Heart right ventricle (tissue), 16 donors: ENCODE data around the gene PRR15L. TPM values are rescaled to one million over a fixed set of nuclear protein-coding genes. Genes with fewer than 3 reads are reported as not detected.

Source experiments
- ATAC-seq, 8 donors: fragments of 200-7000 bp; cut with Tn5 transposase; one replicate each; pipeline ENCODE4 v1.9.1; 2020; ENCODE audit warnings: mild to moderate bottlenecking in 8 of 8, moderate library complexity in 8 of 8, moderate number of reproducible peaks in 1 of 8
- DNase-seq, 2 donors: peaks; one replicate each; pipeline ENCODE4 v3.0.0-alpha.2; 2020
- H3K27ac ChIP-seq, 10 donors: fragments of 200-600 bp; sonication (generic) in 2 of 10; one replicate each; pipeline versions ENCODE4 v1.5.0 to v1.8.0; 2020 to 2022; ENCODE audit warnings: mild to moderate bottlenecking in 3 of 10
- H3K27me3 ChIP-seq, 7 donors: fragments of 200-600 bp; one replicate each; pipeline ENCODE4 v1.8.0; 2021 to 2022; ENCODE audit warnings: mild to moderate bottlenecking in 2 of 7
- H3K36me3 ChIP-seq, 9 donors: fragments of 200-600 bp; sonication (generic) in 1 of 9; one replicate each; pipeline versions ENCODE4 v1.5.0 to v1.8.0; 2020 to 2022; ENCODE audit warnings: mild to moderate bottlenecking in 2 of 9
- H3K4me1 ChIP-seq, 9 donors: fragments of 200-600 bp; sonication (generic) in 1 of 9; one replicate each; pipeline versions ENCODE4 v1.5.0 to v1.8.0; 2020 to 2022; ENCODE audit warnings: mild to moderate bottlenecking in 4 of 9
- H3K4me3 ChIP-seq, 10 donors: fragments of 200-600 bp; sonication (generic) in 2 of 10; one replicate each; pipeline versions ENCODE4 v1.5.0 to v1.8.0; 2020 to 2022; ENCODE audit warnings: mild to moderate bottlenecking in 7 of 10, moderate library complexity in 2 of 10
- H3K9me3 ChIP-seq, 11 donors: fragments of 200-600 bp in 10 of 11; sonication (generic) in 2 of 11; one replicate each; pipeline versions ENCODE4 v1.5.0 to v1.8.0; 2013 to 2022; ENCODE audit warnings: mild to moderate bottlenecking in 2 of 11, control low read depth in 1 of 11, moderate library complexity in 1 of 11
- WGBS, 2 donors: extraction: QIAGEN DNeasy Blood & Tissue Kit; methylation state at CpG; one replicate each; pipeline ENCODE4 v1.1.7; 2013; ENCODE audit warnings: inconsistent platforms in 1 of 2; 5-methylcytosine and 5-hydroxymethylcytosine counted together
- intact Hi-C, 10 donors: fragments of 100-400 bp; cut with DNase I; formaldehyde crosslinking; loops; one replicate each; pipeline versions ENCODE4 v1.11.1 to v1.14.2; 2022
- polyA plus RNA-seq, 2 donors: library from polyadenylated mRNA; stranded (reverse); fragments of 200-250 nt; gene quantifications; one replicate each; pipeline ENCODE4 v1.2.3, GENCODE V29; 2013
- total RNA-seq, 10 donors: library from RNA; stranded (reverse); fragmentation: NEBNext Ultra II Directional in 3 of 10; extraction: Animal tissue kit (Norgen Biotek cat#: 25700) in 3 of 10; gene quantifications; one replicate each; pipeline versions ENCODE4 v1.2.1 to v1.2.4, GENCODE V29; 2021 to 2023
- TF ChIP-seq, protein P1 (sequence below), 9 donors: fragments of 200-600 bp; sonication (generic) in 2 of 9; IDR thresholded peaks; one replicate each; pipeline versions ENCODE4 v1.5.0 to v1.8.0; 2021 to 2022; ENCODE audit warnings: antibody characterized with exemption in 9 of 9, mild to moderate bottlenecking in 5 of 9, moderate library complexity in 1 of 9
- donor health status: Arrhythmogenic right ventricular cardiomyopathy.
- donor health status: ischemic (EF 13 %, LVEDD 7.1; RV severe dilation, severe dysfunction).
- donor health status: healthy with polysubstance abuse.
- donor health status: DM: no; HTN: yes; CAD: no.
- donor health status: DM: no; HTN: no; CAD: no.
- donor health status: ischemic (EF 25% LVEDD 6.9; RV normal size, moderate dysfunction).
- donor health status: ischemic (EF 25% LVEDD 5.7; RV mildly dilated, moderate dysfunction).
- donor health status: healthy.
- donor health status: DM: yes; HTN: yes; CAD: no.
- donor health status: Ischemic cardiomyopathy.
- donor health status: ischemic (EF 35%, LVEDD 5.7; RV mildly dilated, moderate dysfunction).
- donor health status: nonischemic (EF 11% LVEDD 7.7; RV severe dilation, severe dysfunction).
- donor health status: DM: yes; HTN: yes; CAD: no.
- donor health status: PGD.
- donor health status: ischemic (EF 29% LVEDD 5.4; RV normal size, mild dysfunction).
- donor health status: nonischemic (EF 23%, LVEDD 6.1; RV moderate dilation, normal function).

The PRR15L gene
- total and polyA plus RNA-seq, 12 donors, result not detected

DNA sequence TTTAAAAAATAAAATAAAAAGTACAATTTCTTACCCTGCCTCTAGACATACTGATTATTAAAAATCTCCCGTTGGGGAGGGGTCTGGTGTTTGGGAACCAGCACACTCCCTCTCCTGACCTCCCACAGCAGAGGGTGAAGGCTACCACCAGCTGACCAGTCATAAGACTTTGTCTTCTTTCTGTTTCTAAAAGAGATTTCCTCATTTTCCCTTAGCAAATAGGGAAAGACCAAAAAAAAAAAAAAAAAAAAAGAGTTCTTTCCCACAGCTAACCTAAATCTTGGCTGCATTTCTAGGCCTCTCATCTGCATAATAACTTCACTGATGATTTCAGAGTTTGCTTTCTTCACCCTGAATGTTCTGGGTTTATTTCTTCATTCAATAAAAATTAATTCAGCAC lies 43.5 kb upstream of the PRR15L start:
- H3K36me3 ChIP-seq, result no peaks in the 10 kb centered on the region
- no peak for DNase-seq
- WGBS, 2 donors, result 77 to 83% methylated on average over 1 of the region's 1 CpG
- TF ChIP-seq, protein P1, sequence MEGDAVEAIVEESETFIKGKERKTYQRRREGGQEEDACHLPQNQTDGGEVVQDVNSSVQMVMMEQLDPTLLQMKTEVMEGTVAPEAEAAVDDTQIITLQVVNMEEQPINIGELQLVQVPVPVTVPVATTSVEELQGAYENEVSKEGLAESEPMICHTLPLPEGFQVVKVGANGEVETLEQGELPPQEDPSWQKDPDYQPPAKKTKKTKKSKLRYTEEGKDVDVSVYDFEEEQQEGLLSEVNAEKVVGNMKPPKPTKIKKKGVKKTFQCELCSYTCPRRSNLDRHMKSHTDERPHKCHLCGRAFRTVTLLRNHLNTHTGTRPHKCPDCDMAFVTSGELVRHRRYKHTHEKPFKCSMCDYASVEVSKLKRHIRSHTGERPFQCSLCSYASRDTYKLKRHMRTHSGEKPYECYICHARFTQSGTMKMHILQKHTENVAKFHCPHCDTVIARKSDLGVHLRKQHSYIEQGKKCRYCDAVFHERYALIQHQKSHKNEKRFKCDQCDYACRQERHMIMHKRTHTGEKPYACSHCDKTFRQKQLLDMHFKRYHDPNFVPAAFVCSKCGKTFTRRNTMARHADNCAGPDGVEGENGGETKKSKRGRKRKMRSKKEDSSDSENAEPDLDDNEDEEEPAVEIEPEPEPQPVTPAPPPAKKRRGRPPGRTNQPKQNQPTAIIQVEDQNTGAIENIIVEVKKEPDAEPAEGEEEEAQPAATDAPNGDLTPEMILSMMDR (IDR thresholded peaks at IDR 0.05), result no peak
- peaks cover 0 to 71% (median 15%) of the 10 kb centered on the region in 9 donors for H3K4me1 ChIP-seq
- ATAC-seq, result peak in 1 of 8 donors; percentile 43
- intact Hi-C loops, result no loop called here
- H3K27ac ChIP-seq, result peak overlapping the region in 1 of 10 donors; percentile 90
- peaks cover 0 to 3% (median 0%) of the 10 kb centered on the region in 7 donors for H3K27me3 ChIP-seq
- H3K9me3 ChIP-seq, result no peaks in the 10 kb centered on the region
- H3K4me3 ChIP-seq, result no peak overlapping the region

DNA sequence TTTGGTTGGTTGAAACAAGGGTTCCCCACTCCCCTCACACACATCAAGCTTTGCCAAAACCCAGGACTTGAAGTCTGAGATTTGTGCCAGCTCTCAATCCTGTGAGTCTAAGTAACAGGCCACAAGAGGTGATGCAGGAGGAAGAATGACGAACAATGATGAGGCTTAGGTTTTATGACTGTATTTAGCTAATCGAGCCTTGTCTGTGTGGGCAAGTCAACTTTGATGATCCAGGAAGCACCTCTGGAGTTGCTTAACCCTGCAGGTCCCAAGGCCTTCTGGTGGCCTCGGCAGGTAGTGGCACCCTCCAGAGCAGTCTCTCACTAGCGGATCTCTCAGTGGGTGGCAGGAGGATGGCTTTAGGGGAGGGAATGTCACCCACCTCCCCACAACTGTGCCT lies 41.9 kb upstream of the PRR15L start:
- intact Hi-C loops, result no loop called here
- DNase-seq, result no peak

DNA sequence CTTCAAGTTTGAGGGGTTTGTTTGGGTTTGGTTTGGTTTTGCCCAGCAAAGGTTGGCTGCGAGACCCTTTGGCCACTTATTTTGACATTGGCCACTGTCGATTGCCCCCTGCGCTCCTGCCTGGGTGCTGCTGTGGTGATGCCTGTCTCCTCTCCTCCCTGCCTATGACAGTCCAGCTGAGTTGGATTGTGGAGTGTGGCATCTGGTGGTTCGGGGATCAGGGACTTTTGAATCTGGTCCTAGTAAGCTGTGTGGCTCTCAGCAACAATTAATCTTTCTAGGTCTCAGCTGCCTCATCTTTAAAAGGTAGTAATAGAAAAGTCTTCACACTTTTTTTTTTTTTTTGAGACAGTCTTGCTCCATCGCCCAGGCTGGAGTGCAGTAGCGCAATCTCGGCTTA lies 40.4 kb upstream of the PRR15L start:
- Histone ChIP-seq H3K9me3 (no peaks in the 10 kb centered on the region), H3K4me1 (peaks cover 0 to 43% (median 13%) of the 10 kb centered on the region in 9 donors), H3K36me3 (no peaks in the 10 kb centered on the region), H3K27me3 (peaks cover 0 to 9% (median 0%) of the 10 kb centered on the region in 7 donors), H3K27ac (peak overlapping the region in 1 of 10 donors; percentile 31), H3K4me3 (no peak overlapping the region)
- TF ChIP-seq, protein P1 (IDR thresholded peaks at IDR 0.05), result no peak
- ATAC-seq (no peak), DNase-seq (no peak)
- intact Hi-C loops, result no loop called here
- 95 to 96% methylated on average over 7 of the region's 7 CpGs for WGBS, 2 donors

More for the DNA sequence above, 41.9 kb upstream of the PRR15L start:
- Histone ChIP-seq H3K27ac (no peak overlapping the region), H3K36me3 (no peaks in the 10 kb centered on the region), H3K4me3 (no peak overlapping the region), H3K27me3 (peaks cover 0 to 3% (median 0%) of the 10 kb centered on the region in 7 donors), H3K4me1 (peaks cover 0 to 58% (median 15%) of the 10 kb centered on the region in 9 donors), H3K9me3 (no peaks in the 10 kb centered on the region)
- 55 to 57% methylated on average over 4 of the region's 4 CpGs for WGBS, 2 donors
- TF ChIP-seq, protein P1 (IDR thresholded peaks at IDR 0.05), result no peak
- no peak for ATAC-seq

DNA sequence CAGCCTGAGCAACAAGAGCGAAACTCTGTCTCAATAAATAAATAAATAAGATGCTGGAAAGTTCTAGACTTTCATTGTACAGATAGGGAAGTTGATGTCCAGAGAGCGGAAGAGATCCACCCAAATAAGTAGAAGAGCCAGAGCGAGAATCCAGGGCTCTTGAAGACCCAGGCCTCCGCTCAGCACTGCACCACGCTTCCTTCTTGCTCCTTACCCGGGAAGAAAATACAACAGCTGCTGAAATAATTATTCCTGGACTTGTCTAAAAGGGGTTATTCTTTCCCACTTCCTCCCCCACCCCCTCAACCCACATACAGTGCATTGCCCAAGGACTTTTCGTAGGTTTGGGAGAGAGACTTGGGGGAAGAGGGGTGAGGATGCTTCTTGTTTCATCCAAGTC lies 39.9 kb upstream of the PRR15L start:
- H3K27ac ChIP-seq, result peak overlapping the region in 1 of 10 donors; percentile 31
- no peak for ATAC-seq
- intact Hi-C loops, result no loop called here
- no peaks in the 10 kb centered on the region for H3K36me3 ChIP-seq
- TF ChIP-seq, protein P1 (IDR thresholded peaks at IDR 0.05), result no peak
- peaks cover 0 to 9% (median 0%) of the 10 kb centered on the region in 7 donors for H3K27me3 ChIP-seq
- H3K4me1 ChIP-seq, result peaks cover 0 to 38% (median 11%) of the 10 kb centered on the region in 9 donors
- WGBS, 2 donors, result 75 to 78% methylated on average over 7 of the region's 7 CpGs
- no peak overlapping the region for H3K4me3 ChIP-seq
- no peak for DNase-seq
- H3K9me3 ChIP-seq, result no peaks in the 10 kb centered on the region
